ENCODE measurements around the gene FGD5. TPM values are rescaled to one million over a fixed set of nuclear protein-coding genes. Genes with fewer than 3 reads are reported as not detected.
"Not testable (repeated sequence)": the region's sequence is repeated elsewhere in the genome, so short reads cannot be mapped to it uniquely, and the experiment has no call there.

FGD5 gene
- total RNA-seq, 1 experiment from 2014 or later = 0.17 TPM

DNA sequence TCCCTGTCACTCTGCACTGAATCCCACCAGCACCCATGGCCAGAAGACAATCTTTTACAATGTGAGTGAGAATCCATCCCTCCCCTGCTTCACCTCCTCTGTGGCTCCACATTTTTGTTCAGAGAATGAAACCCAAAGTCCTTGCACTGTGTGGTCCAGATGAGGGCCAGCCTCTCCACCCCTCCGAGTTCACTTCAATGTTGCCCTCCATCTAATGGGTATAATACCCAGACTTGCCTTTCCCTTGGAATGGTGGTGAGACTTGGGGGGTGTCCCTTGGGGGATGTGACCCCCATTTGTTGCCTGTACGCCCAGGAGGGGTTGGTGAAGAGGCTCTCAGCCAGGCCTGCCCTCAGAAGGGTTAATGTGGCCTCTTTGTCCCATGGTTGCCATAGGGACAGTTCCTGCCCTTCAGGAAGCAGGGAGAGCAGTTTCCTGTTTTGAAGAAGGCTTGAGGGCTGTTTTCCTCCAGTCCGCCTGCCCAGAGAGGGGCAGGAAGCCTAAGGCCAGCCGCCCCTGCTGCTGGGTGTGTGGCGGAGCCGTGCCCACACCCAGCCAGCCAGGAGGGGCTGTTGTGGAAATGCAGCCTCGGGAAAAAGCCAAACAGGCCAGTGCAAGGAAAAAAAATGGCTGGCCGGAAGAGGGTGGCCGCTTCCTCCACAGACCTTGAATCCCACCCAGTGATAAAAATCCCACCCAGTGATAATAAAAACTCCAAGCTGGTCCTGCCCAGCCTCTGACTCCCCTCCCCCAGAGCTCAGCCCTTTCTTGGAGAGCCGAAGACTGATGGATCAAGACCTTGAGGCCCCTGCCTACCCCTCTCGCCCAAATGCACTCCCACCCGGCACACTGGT lies 14.6 kb upstream of the FGD5 start:
- DNase-seq (ENCODE audit: extremely low read depth, low read depth) = no peak

DNA sequence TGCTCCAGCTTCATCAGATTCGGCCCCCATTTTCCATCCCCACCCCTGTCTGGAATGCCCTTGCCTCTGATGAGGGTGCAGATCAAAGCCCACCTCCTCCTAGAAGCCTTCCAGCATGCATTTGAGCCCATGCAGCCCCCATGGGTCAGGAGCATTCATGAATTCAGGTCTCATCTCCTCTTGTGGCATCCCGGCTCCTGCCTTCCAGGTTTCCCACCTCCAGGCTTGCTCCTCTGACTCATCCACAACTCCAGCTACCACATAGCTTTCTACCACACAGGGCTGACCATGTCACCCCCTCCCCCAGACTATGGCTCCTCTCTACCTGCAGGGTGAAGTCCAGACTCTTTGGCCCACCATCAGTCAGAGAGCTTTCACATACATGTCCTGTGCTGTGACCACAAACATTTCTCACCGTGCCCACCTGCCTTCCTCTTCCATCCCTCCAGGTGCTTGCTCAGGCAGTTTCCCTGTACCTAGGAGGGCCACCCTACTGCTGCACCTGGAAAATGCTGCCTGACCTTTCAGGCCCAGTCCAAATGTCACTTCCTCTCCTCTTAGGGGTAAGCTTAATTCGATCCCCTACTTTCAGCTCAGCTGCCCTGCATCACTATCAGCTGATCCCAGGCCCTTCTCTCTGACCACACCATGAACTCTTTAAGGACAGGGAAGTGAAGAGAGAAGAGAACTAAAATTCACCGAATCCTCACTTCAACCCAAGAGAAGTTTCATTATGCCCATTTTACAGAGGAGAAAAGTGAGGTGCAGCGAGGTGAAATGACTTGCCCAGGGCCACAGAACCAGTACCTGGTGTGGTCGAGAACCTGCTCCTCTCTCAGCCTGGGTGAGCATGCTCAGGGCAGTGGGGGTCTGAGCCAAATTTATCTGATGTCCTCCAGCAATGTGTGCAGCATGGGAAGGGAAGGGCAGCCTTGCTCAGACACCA lies 13.7 kb upstream of the FGD5 start:
- DNase-seq (ENCODE audit: extremely low read depth, low read depth) = no peak

DNA sequence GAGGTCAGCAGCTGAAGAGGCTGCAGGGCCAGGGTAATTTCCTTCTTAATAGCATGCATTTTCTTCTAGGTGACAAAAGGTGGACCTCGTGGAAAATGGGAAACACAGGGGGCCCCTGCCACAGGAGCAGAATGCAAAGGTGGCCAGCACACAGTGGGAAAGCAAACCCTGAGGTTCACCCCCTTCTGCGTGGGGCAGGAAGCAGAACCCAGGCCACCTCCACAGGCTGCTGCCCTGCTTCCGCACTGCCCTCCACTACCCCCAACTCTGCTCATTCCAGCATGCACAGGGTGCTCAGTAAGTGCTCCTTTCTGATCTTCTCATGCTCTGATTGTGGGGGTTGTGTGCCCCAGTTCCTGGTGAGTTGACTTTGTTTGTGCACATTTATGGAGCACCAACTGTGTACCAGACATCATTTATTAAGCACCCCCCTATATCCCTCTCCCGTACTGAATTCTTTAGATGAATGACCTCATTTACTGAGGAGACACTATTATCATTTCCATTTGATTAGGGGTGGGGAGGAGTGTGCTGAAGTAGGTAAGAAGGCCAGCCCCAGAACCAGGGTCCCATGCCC lies 12.7 kb upstream of the FGD5 start:
- no peak for DNase-seq (ENCODE audit: extremely low read depth, low read depth)

DNA sequence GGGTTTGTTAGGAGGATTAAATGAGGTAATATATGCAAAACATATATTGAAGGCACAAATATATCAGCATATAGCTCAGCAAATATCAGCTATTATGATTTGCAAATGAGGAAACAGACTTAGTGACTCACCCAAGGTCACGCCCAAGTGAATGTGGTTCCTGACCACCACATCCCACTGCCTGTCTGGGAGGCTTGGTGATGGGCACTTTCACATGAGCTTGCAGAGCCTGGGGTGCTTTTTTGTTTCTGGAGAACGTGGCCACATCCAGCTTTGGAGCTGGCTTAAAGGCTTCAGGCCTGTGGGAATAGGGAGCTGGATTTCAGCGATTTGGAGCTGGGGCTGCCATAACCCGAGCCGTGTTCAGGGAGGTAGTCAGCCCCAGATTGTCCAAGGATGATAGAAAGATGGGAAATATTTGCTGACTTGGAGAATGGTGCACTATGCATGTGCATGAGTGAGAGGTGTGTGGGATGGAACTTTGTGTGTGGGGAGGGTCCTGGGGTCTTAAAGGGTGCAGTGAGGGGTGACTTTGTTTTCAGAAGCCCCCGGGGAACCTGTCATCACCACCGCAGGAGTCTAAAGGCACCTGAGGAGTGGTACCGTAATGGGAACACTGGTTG lies 12.0 kb upstream of the FGD5 start:
- no peak for DNase-seq (ENCODE audit: extremely low read depth, low read depth)

DNA sequence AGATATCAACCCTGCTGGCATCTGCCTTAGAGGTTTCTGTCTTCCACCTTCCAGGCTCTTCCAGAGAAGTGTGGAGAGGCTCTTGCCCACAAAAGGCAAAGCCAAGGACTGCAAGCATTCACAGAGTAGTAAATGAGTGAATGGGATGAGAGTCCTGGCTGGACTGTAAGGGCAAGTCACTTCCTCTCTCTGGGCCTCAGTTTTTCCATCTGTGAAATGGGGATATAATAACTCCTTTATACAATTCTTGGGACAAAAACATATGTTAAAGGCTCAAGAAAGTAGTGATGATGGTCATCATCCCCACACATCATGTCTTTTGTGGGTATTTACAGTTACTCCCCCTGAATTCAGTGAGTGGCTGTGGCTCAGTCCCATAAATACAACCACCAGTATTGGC lies 10.7 kb upstream of the FGD5 start:
- no peak for DNase-seq (ENCODE audit: extremely low read depth, low read depth)

DNA sequence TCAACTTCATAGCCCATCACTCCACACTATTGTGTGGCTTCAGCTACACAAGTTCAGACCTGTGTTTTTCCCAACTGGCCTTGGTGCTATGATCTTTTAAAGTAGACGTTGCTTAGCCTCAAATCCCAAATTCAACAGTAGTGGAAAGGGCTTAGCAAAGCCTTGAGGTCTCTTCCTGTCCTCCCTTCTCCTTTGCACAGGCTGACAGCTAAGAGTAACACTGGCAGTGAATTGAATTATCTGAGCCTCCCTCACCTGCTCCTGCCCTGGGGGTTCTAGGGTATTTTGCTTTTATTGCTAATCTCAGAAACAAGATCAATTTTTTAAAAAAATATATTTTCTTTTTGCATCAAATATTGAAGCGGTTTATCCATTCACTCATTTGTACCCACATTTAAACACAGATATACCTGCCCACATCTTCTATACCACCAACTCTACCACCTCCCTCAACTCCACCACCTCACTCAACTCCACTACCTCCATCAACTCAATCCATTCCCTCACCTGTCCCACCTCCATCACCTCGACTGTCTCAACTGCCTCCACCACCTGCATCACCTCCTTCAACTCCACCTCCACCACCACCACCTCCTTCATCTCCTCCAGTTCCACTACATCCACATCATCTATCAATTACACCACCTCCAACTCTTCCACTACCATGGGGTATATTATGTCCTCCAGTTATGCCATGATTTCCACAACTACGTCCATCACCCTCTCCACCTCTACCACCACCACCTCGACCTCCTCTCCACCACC lies 10.1 kb upstream of the FGD5 start:
- DNase-seq (ENCODE audit: extremely low read depth, low read depth) = no peak

DNA sequence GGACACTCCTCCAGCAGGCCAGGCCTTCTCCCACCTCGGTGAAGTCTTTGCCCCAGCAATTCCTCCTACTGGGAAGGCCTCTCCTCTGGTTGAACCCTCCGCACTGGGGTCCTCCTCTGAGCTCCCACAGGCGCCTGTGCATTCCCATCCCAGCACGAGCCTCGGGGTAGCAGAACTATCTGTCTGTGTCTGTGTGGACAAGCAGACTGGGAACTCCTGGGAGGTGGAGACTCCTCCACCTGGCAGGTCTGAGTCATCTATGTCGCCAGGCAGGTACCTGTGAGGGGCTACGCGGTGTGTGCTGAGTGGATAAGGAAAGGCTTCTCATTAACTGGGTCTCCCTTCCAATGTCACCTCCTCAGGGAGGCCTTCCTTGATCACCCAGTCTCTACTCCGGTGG lies 9.2 kb upstream of the FGD5 start:
- not testable (repeated sequence) for DNase-seq (ENCODE audit: extremely low read depth, low read depth)

DNA sequence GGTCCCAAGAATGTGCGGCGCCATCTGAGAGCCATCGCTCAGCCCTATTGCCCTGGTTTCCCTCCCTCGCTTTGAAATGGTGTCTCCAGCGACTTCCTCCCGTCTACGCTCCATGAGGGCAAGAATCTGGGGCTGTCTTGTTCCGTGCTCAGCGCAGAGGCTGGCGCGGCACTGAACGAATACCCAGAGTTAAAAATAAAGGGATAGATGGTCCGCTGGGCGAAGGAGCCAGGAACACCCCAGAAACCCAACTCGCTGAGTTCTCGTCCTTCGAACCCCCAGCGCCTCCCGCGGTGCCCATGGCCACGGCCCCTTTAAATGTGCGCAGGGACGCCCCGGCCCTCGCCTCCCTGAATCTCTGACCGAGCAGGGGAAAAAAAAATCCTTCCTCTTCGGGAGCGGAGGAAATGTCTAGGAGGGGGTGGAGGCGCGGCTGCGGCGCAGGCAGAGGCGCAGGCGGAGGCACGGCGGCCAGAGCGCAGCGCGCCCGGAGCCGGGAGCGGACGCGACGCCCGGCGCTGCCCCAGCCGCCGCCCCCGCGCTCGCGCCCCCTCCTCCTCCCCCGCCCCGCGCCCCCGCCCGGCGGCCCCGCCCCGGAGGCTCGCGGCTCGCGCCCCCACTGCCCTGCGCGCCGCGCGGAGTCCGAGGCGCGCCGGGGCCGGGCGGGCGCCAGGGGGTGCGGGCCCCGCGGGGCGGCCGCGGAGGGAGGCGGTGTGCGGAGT lies 8.5 kb upstream of the FGD5 start:
- no peak for DNase-seq (ENCODE audit: extremely low read depth, low read depth)

DNA sequence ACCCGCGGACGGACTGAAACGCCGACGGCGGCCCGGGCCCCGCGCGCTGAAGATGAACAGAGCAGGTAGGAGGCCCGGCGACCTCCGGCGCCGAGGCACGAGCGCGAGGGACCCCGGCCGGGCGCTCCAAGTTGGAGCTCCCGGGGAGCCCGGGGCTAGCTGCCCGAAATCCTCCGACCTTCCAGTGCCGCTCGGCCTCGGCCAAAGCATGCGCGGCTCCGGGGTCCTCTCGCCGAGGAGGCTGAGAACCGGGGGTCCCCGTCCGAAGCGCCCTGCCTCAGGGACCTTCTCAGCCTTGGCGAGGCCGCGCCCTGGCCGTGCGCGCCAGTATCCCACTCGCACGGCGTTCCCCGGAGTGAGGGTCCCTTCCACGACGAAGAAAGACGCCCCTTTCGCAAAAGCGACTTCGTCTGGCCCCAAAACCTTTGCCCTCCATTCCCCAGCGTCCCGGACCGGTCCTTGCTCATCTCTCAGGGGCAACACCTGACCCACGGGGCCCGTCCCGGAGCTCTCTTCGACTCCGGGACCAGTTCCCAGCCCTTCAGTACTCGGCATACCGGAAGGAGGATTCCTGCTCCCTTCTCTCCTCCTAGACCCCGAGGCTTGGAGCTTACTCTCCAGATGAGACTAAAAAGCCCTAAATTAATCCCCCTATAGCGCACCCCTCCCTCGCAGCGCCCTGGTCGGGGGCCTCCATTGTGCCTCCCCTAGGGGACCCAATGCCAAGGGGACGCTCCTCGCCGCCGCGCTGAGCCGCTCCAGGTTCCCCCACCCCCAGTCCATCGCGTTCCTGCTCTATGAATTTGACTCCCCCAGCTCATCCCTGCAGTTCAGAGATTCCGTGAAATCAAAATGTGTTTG lies 7.7 kb upstream of the FGD5 start:
- DNase-seq (ENCODE audit: extremely low read depth, low read depth) = no peak

DNA sequence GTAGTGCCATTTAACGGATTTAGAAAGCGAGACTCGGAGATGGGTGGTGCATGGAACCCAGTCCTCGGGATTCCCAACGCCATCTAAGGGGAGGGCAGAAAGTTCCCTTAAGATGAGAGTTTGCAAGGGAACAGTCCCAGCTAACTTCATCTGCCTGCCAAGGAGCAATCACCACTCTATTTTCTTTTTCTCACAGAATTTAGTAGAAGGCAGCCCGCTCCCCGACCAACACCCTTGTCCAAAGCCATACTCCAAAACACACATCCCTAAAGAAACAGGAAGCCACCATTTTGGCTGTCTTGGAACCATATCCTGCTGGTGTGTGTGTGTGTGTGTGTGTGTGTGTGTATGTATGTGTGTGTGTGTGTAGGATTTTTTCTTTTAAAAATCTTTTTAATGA lies 7.1 kb upstream of the FGD5 start:
- DNase-seq (ENCODE audit: extremely low read depth, low read depth) = no peak

DNA sequence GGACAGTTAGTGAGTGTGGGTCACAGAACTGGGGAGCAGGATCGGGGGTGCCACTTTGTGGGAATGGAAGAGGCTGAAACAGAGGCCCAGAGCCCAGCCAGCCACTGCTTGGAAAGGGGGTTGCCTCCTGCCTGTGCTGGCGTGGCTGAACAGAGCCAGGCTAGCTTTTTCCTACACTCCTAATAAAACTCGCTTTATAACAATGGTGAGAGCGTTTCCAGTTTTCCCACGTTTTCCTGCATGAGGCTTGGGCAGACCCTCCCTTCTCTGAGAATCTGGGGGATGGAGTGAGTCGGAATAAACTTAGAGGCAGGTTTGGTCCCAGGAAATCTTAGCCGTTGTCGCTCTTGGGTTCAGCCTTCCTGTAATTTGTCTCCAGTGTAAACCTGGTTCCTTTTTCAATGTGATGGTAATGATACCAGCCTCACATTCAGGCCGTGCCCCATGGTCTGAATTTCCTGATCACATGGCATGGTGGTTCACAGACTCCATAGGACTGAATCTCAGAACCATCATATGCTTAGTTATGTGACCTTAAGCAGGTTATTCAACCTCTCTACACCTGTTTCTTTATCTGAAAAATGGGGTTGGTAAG lies 6.5 kb upstream of the FGD5 start:
- DNase-seq (ENCODE audit: extremely low read depth, low read depth) = no peak

DNA sequence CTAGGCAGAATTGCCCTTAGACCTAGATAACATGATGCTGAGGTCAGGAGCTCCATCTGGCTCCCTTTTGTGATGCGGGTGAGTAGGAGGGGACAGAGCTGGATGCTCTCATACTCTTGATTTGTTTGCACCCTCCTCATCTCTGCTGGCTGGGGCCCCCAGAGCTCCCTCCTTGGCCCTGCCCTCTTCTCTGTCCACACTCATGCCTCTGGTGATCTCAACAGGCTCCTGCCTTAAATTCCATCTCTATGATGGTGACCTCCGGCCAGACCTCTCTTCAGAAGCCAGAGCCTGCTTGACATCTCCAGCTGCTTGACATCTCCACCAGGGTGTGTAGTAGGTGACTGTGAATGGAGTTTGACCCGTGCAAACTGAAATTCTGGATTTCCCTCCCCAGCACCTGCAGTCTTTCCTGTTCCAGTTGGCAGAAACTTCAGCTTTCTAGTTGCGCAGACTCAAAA lies 4.3 kb upstream of the FGD5 start:
- DNase-seq (ENCODE audit: extremely low read depth, low read depth) = no peak

DNA sequence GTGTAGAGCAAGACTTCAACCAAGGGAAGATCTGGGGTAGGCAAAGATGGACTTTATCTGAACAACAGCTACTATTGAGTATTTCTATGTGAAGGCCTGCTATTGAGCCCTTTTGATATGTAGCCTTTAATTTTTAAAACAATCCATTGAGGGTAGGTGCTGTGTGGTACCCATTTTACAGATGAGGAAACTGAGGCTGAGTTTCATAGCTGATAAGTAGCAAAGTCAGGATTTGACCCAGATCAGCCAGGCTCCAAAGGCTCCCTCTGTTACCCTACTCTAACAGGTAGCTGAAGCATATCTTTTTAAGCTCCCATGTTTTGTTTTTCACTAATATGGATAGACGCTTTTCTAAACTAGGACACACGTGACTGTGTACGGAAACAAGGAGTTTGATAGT lies 2.4 kb upstream of the FGD5 start:
- DNase-seq (ENCODE audit: extremely low read depth, low read depth) = no peak

DNA sequence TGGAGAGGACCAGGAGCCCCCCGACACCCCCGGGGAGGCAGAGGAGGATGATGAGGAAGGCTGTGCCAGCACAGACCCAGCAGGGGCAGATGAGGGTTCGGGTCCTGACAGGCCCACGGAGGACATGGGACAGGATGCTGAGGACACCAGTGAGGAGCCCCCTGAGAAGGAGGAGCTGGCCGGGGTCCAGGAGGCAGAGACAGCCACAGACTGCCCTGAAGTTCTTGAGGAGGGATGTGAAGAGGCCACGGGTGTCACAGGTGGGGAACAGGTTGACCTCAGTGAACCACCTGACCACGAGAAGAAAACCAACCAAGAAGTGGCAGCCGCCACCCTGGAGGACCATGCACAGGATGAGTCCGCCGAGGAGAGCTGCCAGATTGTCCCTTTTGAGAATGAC lies 909 bp downstream of the FGD5 start:
- no peak for DNase-seq (ENCODE audit: extremely low read depth, low read depth)

DNA sequence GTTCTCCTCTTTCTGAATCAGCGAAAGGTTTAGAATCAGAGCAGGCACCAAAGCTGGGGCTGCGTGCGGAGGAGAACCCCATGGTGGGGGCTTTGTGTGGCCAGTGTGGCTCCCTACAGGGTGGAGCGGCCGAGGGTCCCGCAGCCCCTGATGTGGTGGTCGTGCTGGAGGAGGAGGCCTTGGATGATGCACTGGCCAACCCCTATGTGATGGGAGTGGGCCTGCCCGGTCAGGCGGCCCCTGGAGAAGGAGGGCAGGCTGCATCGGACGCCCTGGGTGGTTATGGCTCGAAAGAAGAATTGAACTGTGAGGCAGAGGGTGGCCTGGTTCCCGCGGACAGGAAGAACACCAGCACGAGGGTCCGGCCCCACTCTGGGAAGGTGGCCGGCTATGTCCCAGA lies 1.4 kb downstream of the FGD5 start:
- DNase-seq (ENCODE audit: extremely low read depth, low read depth) = no peak

DNA sequence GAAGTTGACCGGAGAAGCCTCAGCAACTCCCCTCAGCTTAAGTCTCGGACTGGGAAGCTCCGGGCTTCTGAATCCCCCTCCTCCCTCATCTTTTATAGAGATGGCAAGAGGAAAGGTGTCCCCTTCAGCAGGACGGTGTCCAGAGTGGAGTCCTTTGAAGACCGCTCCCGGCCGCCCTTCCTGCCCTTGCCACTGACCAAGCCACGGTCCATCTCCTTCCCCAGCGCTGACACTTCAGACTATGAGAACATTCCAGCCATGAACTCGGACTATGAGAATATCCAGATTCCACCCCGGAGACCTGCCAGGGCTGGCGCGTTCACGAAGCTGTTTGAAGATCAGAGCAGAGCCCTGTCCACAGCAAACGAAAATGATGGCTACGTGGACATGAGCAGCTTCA lies 2.4 kb downstream of the FGD5 start:
- no peak for DNase-seq (ENCODE audit: extremely low read depth, low read depth)

DNA sequence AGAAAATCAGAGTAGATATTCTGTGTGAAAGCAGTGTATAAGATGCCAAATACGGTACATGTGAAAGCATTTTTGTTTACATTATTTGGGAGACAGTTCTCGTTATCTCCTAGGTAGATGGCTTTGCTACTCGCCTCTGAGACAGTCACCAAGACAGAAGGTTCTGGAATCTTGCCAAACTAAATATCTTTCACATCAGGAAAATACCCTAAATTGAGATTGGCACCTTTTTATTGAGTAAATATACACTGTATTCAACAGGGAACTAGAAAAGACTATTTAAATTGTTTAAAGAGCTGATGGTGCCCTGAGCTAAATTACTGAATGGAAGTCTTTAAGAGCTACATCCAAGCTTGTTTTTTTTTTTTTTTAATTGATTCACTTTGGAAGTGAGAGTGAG lies 3.4 kb downstream of the FGD5 start:
- no peak for DNase-seq (ENCODE audit: extremely low read depth, low read depth)

Measured in NCI-H460 (cell line).